ENCODE measurements around the gene P2RX7. TPM values are rescaled to one million over a fixed set of nuclear protein-coding genes. Genes with fewer than 3 reads are reported as not detected.

P2RX7 gene
- total and polyA plus RNA-seq, 2 donors (not counting 1 experiment from before 2014, with no cell fraction given), result 1.9 to 17.2 TPM

DNA sequence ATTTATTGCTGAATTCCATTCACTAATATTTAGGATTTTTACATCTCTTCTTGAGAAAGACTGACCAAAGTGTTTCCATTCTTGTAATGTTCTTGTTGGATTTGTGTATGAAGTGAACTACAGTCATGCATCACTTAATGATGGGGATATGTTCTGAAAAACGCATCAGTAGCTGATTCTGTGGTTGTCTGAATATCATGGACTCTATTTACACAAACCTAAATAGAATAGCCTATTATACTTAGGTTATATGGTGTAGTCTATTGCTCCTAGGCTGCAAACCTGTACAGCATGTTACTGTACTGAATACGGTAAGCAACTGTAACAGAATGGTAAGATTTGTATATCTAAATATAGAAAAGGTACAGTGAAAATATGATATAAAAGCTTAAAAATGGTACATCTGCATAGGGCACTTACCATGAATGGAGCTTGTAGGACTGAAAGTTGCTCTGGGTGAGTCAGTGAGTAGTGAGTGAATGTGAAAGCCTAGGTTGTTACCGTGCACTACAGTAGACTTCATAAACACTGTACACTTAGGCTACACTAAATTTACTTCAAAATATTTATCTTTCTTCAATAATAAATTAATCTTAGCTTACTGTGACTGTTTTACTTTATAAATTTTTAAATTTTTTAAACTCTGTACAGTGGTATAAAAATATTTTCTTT lies 49.7 kb downstream of the P2RX7 start:
- Histone ChIP-seq H3K4me1 (ENCODE audit: control insufficient read depth, extremely low read depth, insufficient read depth, low read length) (no peaks in the 10 kb centered on the region), H3K27me3 (ENCODE audit: control insufficient read depth, insufficient read depth, low read length) (no peaks in the 10 kb centered on the region), H3K9ac (ENCODE audit: insufficient read depth, low read length) (no peak overlapping the region), H3K4me3 (replicated peaks in 1 of 4; ENCODE audit: control extremely low read depth in 1 of 4, insufficient read depth in 1 of 4, low read depth in 3 of 4, low read length in 4 of 4) (no peak overlapping the region), H3K27ac (ENCODE audit: insufficient read depth, low read length) (no peak overlapping the region), H3K36me3 (ENCODE audit: control insufficient read depth, insufficient read depth, low read length) (no peaks in the 10 kb centered on the region), H3K4me2 (ENCODE audit: extremely low read depth, insufficient read depth, low read length) (no peak overlapping the region), H3K9me3 (ENCODE audit: control insufficient read depth, insufficient read depth, low read depth, low read length) (no peaks in the 10 kb centered on the region), H3K79me2 (ENCODE audit: control insufficient read depth, insufficient read depth, low read length) (no peaks in the 10 kb centered on the region), H2AFZ (ENCODE audit: low read length) (no peak overlapping the region), H4K20me1 (ENCODE audit: control insufficient read depth, extremely low read depth, insufficient read depth, low read length) (no peaks in the 10 kb centered on the region)
- TF ChIP-seq EZH2 (IDR thresholded peaks at IDR 0.05; ENCODE audit: low read length, missing control alignments) (no peak), CTCF (conservative IDR thresholded peaks at IDR 0.05 in 1 of 2, IDR thresholded peaks at IDR 0.05 in 1 of 2; ENCODE audit: low read depth in 1 of 2, low read length in 2 of 2) (no peak)
- no peak for DNase-seq (ENCODE audit: low read depth in 2 of 2)

GRCh38 chr12:121184425-121184824 lies 51.7 kb downstream of the P2RX7 start:
- H4K20me1 ChIP-seq (ENCODE audit: control insufficient read depth, extremely low read depth, insufficient read depth, low read length), result no peaks in the 10 kb centered on the region
- H3K9ac ChIP-seq (ENCODE audit: insufficient read depth, low read length), result no peak overlapping the region
- H3K4me1 ChIP-seq (ENCODE audit: control insufficient read depth, extremely low read depth, insufficient read depth, low read length), result peaks cover 1% of the 10 kb centered on the region
- no peaks in the 10 kb centered on the region for H3K9me3 ChIP-seq (ENCODE audit: control insufficient read depth, insufficient read depth, low read depth, low read length)
- H3K36me3 ChIP-seq (ENCODE audit: control insufficient read depth, insufficient read depth, low read length), result no peaks in the 10 kb centered on the region
- no peak overlapping the region for H3K4me3 ChIP-seq (replicated peaks in 1 of 4; ENCODE audit: control extremely low read depth in 1 of 4, insufficient read depth in 1 of 4, low read depth in 3 of 4, low read length in 4 of 4)
- no peak overlapping the region for H2AFZ ChIP-seq (ENCODE audit: low read length)
- no peaks in the 10 kb centered on the region for H3K79me2 ChIP-seq (ENCODE audit: control insufficient read depth, insufficient read depth, low read length)
- no peak overlapping the region for H3K27ac ChIP-seq (ENCODE audit: insufficient read depth, low read length)
- no peaks in the 10 kb centered on the region for H3K27me3 ChIP-seq (ENCODE audit: control insufficient read depth, insufficient read depth, low read length)
- DNase-seq (ENCODE audit: low read depth in 2 of 2), result no peak
- H3K4me2 ChIP-seq (ENCODE audit: extremely low read depth, insufficient read depth, low read length), result no peak overlapping the region
- TF ChIP-seq EZH2 (IDR thresholded peaks at IDR 0.05; ENCODE audit: low read length, missing control alignments), result no peak
- no peak for TF ChIP-seq CTCF (conservative IDR thresholded peaks at IDR 0.05 in 1 of 2, IDR thresholded peaks at IDR 0.05 in 1 of 2; ENCODE audit: low read depth in 1 of 2, low read length in 2 of 2)

DNA sequence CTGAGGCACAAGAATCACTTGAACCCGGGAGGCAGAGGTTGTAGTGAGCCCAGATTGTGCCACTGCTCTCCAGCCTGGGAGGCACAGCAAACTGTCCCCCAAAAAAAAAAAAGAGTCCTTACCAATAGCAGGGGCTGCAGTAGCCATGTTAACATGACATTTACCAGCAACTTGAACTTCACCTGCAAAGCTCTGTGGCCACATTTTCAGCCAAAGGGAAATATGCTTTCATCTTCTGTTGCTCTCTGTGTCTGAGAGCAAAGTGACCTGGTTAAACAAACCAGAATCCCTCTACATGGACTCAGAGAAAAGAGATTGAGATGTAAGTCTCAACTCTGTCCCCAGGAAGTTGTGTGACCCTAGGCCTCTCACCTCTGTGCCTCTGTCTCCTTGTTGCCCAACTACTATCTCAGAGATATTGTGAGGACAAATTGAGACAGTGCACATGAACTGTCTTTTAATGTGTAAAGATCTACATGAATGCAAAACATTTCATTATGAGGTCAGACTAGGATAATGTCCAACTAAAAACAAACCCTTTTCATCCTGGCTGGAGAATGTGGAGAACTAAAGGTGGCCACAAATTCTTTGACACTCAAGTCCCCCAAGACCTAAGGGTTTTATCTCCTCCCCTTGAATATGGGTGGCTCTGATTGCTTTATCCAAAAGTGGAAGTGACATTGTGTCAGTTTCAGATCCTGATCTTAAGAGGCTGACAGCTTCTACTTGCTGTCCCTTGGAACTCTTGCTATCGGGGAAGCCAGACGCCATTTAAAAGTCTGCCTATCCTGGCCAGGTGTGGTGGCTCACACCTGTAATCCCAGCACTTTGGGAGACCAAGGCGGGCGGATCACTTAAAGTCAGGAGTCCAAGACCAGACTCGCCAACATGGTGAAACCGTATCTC lies 52.6 kb downstream of the P2RX7 start:
- no peaks in the 10 kb centered on the region for H3K9me3 ChIP-seq (ENCODE audit: control insufficient read depth, insufficient read depth, low read depth, low read length)
- DNase-seq (ENCODE audit: low read depth in 2 of 2), result no peak
- no peak overlapping the region for H3K9ac ChIP-seq (ENCODE audit: insufficient read depth, low read length)
- H3K4me2 ChIP-seq (ENCODE audit: extremely low read depth, insufficient read depth, low read length), result no peak overlapping the region
- H3K4me1 ChIP-seq (ENCODE audit: control insufficient read depth, extremely low read depth, insufficient read depth, low read length), result peaks cover 7% of the 10 kb centered on the region
- H3K36me3 ChIP-seq (ENCODE audit: control insufficient read depth, insufficient read depth, low read length), result no peaks in the 10 kb centered on the region
- no peaks in the 10 kb centered on the region for H4K20me1 ChIP-seq (ENCODE audit: control insufficient read depth, extremely low read depth, insufficient read depth, low read length)
- no peak overlapping the region for H2AFZ ChIP-seq (ENCODE audit: low read length)
- no peaks in the 10 kb centered on the region for H3K79me2 ChIP-seq (ENCODE audit: control insufficient read depth, insufficient read depth, low read length)
- H3K27ac ChIP-seq (ENCODE audit: insufficient read depth, low read length), result no peak overlapping the region
- no peaks in the 10 kb centered on the region for H3K27me3 ChIP-seq (ENCODE audit: control insufficient read depth, insufficient read depth, low read length)
- no peak overlapping the region for H3K4me3 ChIP-seq (replicated peaks in 1 of 4; ENCODE audit: control extremely low read depth in 1 of 4, insufficient read depth in 1 of 4, low read depth in 3 of 4, low read length in 4 of 4)
- no peak for TF ChIP-seq EZH2 (IDR thresholded peaks at IDR 0.05; ENCODE audit: low read length, missing control alignments)
- TF ChIP-seq CTCF (conservative IDR thresholded peaks at IDR 0.05 in 1 of 2, IDR thresholded peaks at IDR 0.05 in 1 of 2; ENCODE audit: low read depth in 1 of 2, low read length in 2 of 2), result no peak
